Measurements from ENCODE around the gene AUTS2. TPM values are rescaled to one million over a fixed set of nuclear protein-coding genes. Genes with fewer than 3 reads are reported as not detected.

AUTS2 gene
- total and polyA plus RNA-seq, 2 of the 8 experiments (the other 6 are each of a cell fraction or from before 2014, with no cell fraction given) = 25.9 to 101 TPM

- TF ChIP-seq CHD7 (IDR thresholded peaks at IDR 0.05; ENCODE audit: insufficient replicate concordance, low read length) = no peak
- TF ChIP-seq CEBPB (IDR thresholded peaks at IDR 0.05; ENCODE audit: low read depth, low read length) = no peak
- no peak for TF ChIP-seq BACH1 (IDR thresholded peaks at IDR 0.05; ENCODE audit: low read length)
- TF ChIP-seq KDM1A (IDR thresholded peaks at IDR 0.05; ENCODE audit: borderline replicate concordance, low read length) = no peak
- TF ChIP-seq ZNF274 (IDR thresholded peaks at IDR 0.05; ENCODE audit: borderline replicate concordance, extremely low read depth, low read length) = no peak
- no peak for TF ChIP-seq SRF (IDR thresholded peaks at IDR 0.05; ENCODE audit: low read depth, low read length)
- no peak for TF ChIP-seq BCL11A (IDR thresholded peaks at IDR 0.05; ENCODE audit: low read depth in 2 of 2, low read length in 2 of 2)
- TF ChIP-seq USF2 (IDR thresholded peaks at IDR 0.05; ENCODE audit: low read length) = no peak
- no peak for TF ChIP-seq CBX8 (IDR thresholded peaks at IDR 0.05; ENCODE audit: borderline replicate concordance, low read depth, low read length)
- no peak for TF ChIP-seq CHD1 (IDR thresholded peaks at IDR 0.05; ENCODE audit: low read depth, low read length)
- no peak for TF ChIP-seq CREB1 (IDR thresholded peaks at IDR 0.05)
- no peak for TF ChIP-seq RFX5 (IDR thresholded peaks at IDR 0.05; ENCODE audit: borderline replicate concordance, low read depth, low read length)
Observed at GRCh38 chr7:69843653-69844052, 245.4 kb downstream of the AUTS2 start (continued).
